Stimulated activated CD4-positive, alpha-beta T cell treated with anti-CD3 and anti-CD28 coated beads, Interleukin-1b, Interleukin-23, amount 100 ng/mL, for 1 hour (primary cell): ENCODE results near the gene CGNL1.

ENCODE experiments used
- DNase-seq, 2 donors: peaks; one replicate each; pipeline ENCODE4 v3.0.0-alpha.2; 2020; ENCODE audit warnings: low read depth in 2 of 2

Gene CGNL1

DNA sequence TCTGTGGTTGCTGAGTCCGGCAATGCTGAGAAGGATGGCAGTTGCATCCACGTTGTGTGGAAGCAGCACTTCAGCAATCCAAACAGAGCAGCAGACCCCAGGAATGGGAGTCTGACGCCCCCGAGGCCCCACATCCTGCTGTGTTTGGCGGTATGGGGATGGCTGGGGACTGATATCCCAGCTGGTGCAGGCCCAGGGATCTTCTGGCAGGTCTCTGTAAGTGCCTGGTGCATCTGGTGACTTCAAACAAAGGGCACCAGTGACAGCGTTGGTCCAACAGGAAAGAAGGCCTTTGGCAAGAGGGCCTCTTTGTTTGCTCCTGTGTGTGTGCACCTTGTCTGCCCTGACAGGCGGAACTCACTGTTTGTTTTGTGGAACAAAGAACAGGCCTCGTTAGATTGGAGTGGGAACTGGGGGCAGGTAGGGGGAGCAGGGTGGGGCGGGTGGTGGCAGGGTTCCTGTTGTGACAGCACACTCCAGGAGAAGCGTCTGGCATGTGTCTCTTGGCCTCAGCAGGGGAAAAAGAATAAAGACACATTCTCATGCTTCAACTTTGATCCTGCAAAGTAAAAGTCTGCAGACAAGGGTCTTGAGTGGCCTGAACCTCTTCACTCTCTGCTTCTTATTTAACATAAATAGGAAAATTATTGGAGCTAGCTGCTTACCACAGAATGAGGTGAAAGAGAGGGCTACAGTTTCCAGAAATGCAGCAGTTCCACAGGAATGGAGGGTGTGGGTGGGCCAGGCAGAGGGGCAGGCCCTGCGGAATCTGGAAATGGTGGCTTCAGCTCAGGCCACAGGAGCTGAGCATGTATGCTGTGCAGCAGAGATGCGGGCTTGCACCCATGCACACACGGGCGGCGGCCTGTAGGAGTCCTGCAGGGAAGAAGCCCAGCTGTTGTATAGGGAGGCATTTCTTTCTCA is 120.9 kb downstream of the CGNL1 start:
- no peak for DNase-seq

- DNase-seq, result no peak
These were observed 124.0 kb downstream of the CGNL1 start for GRCh38 chr15:57500256-57500655.

DNA sequence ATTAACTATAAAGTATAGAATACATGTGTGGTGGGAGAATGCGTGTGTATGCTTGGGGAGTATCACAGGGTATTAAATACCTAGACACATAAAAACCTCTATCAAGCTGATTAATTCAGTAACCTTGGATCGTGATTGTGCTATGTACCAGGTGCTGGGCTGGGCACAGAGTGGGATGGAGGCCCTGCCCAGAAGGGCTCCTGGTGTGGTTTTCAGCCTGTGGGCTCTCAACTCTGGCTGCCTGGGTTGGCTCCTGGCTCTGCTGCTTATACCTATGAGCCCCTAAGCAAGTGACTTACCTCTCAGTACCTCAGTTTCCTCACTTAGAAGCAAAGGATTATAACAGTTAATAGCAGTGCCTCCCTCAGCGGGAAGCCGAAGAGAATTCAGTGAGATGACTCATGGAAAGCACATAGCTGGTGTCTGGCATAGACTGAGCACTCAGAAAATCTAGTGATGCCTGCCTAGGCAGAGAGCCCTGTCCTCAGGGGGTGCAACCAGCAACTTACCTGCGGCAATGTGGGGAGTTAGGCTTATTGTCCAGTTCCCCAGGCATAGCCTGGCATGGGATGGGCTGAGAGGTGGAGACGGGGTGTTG is 124.8 kb downstream of the CGNL1 start:
- DNase-seq, result no peak

DNA sequence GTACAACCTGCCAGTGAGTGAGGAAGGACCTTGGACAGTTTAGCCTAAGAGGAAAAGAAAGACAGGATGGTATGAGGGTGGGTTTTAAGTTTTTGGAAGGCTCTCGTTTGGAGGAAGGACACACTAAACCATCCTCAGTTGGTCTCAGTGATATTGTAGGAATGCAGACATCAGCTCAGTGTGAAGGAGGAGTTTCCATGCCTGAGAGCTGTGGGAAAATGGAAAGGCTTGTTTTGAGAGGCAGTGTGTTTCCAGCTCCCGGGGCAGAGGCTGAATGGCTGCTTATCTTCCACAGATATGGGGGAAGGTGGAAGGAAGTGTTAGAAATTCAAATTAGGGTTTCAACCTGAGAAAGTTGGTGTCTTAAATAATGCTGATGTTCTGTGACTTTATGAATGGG is 125.8 kb downstream of the CGNL1 start:
- no peak for DNase-seq

DNA sequence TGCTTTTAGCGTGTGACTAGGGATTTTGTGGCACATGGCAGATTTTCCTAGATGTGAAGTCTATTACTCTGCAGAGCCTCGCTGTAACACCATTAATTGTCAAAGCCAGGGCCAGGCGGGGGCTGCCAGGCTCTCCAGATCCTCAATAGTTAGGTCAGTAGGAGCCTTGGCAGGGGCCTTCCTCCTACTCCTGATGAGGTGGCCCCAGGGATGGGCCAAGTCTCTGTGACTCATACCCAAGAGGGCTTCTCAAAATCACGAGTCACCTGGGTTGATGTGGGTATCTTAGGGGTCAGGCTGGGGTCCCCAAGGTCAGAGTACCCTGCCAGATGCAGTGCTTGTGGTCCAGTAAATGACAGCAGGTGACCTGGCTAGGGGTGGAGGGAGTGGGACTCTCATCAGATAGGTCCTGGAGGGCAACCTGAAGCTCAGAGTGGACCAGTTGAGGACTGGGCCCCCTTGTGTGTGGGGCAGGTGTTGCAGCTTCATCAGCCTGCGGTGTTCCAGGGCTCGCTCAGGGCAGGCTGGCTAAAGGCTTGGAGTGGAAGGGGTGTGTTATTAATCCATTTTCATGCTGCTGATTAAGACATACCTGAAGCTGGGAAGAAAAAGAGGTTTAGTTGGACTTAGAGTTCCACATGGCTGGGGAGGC is 126.9 kb downstream of the CGNL1 start:
- DNase-seq, result no peak

- no peak for DNase-seq
These were observed 127.8 kb downstream of the CGNL1 start for GRCh38 chr15:57503911-57504598.

- no peak for DNase-seq
These were observed 128.3 kb downstream of the CGNL1 start for GRCh38 chr15:57504599-57504940.

GRCh38 chr15:57505056-57505715 is 128.9 kb downstream of the CGNL1 start:
- no peak for DNase-seq

GRCh38 chr15:57505949-57506391 is 129.7 kb downstream of the CGNL1 start:
- DNase-seq, result no peak

DNA sequence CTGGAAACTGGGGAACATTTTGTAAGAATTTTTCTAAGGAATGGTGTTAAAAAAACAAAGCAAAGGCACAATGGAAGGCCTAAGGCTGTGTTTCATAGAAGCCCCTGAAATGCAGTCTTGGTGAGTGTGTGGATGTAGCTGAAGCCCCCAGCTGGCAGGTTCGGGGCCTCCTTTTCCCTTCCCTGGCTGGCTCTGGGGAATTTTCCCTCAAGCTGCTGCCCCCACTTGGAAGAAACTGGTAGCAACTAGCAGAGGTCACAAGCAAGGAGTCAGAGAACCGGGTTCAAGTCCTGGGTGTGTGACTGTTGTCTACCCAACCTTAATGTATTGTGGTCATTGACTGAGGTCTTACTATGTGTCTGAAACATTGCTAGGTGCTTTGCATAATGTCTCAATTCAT is 130.1 kb downstream of the CGNL1 start:
- DNase-seq, result no peak

DNA sequence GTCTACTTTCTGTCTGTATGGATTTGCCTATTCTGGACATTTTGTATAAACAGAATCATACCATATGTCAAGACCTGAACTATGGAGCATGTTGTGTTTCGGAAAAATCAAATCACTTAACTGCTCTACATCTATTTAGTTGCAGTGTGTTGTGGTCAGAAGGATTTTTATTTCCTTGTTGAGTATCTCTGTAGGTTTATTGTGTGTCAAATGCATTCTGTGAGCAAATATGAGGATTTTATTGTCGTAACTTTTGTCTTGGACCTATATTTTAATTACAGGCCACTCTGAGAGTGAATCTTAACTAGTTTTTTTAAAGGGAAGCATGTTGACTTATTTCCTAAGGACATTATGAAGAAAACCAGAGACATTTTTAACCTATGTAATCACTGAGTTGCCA is 130.8 kb downstream of the CGNL1 start:
- DNase-seq, result no peak

DNA sequence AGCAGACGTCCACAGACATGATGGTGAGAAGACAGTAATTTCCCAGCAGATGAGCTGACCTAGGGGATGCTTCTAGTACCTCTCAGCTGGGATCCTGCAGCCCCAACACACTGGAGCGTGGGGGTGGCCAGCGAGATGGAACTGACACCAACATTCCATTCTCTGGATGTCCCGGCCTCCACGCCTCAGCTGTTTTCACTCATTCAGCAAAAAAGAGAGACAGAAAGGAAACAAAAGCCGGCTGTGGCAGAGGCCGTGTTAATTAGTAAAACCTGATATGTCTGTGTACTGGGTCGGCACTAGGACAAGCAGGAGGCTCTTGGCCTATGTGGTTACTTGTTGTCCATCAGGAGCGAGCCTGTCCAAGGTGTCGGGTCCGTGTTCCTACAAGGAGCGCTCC is 132.8 kb downstream of the CGNL1 start:
- DNase-seq, result no peak

- no peak for DNase-seq
These were observed 133.7 kb downstream of the CGNL1 start for GRCh38 chr15:57509965-57510364.

DNA sequence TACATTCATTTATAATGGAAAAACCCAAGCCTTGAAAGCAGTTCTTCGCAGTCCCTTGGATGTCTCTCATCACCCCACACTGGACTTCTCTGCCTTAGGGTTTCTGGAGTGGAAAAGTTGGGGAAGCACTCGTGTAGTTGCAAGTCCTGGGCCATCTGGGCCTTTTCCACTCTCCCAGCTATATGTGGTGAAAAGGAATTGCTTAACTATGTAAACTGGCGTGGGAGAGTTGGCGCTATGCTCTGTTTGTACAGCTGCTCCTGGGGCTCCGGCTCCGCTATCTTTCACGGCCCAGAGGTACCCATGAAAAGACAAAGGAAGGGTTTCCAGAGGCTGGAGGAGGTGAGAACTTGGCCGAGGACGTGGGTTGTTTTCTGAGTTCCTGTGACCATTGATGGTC is 134.3 kb downstream of the CGNL1 start:
- no peak for DNase-seq

DNA sequence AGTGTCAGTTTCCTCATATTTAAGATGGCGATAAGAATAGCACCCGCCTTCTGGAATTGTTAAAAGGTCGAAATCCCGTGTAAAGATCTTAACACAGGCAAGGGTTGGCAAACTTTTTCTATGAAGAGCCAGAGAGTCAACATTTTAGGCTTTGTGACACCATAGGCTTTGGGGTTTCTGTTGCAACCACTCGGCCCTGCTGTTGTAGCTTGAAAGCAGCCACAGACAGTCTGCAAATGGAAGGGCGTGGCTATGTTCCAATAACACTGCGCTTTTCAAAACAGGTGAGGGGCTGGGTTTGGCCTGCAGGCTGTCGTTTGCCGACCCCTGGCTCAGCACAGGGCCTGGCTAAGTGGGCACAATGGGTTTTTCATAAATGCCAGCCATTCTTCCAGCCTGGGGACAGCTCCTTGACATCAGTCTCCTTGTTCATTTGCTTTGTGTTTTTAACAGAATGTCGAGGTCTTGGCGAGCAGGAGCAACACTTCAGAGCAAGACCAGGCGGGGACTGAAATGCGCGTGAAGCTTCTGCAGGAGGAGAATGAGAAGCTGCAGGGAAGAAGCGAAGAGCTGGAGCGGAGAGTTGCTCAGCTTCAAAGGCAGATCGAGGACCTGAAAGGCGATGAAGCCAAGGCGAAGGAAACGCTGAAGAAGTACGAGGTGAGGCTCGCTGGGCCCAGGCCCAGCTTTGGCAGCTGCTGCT is 140.2 kb downstream of the CGNL1 start:
- no peak for DNase-seq

DNA sequence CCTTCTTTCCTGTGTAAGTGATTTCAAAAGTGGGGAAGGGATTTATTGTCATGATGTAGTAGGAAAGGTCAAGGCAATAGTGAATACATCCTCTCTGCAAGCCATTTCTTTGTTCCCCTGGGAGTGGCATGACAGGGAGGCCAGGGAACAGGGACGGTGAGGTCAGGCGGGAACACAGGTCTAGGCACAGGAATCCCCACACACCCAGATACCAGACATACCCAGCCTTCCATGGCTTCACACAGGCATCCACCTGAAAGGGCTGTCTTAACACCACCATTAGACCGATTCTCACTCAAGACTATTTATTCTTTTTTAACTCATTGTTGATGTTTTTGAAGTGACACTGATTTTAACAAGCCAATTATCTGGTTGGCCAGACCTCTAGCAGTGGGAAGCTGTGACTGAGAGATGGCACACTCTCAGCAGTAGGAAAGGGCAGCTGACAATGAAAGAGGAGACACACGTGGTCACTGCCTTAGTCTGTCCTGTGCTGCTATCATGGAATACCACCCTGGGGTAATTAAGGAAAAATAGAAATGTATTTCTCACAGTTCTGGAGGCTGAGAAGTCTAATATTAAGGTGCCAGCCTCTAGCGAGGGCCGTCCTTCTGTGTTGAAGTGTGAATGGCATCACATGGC is 140.8 kb downstream of the CGNL1 start:
- no peak for DNase-seq

GRCh38 chr15:57518779-57519405 is 142.6 kb downstream of the CGNL1 start:
- DNase-seq, result no peak

DNA sequence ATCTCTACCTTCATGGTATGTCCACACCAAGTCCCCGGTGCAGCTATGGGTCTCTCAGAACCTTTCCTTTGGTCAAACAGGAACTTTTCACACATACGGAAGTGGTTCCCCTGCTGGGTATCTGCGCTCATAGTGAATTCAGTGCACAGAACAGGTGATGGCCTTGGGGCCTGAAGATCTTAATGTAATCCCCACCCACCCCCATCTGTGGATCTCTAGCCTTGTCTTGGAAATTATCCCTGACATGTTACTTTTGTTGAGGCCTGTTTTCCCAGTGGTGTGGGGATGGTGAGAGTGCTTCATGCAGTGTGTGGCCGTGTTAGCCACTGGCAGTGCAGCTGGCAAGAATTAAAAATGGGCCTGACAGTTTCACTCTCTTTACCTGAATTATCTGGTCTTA is 143.5 kb downstream of the CGNL1 start:
- no peak for DNase-seq

DNA sequence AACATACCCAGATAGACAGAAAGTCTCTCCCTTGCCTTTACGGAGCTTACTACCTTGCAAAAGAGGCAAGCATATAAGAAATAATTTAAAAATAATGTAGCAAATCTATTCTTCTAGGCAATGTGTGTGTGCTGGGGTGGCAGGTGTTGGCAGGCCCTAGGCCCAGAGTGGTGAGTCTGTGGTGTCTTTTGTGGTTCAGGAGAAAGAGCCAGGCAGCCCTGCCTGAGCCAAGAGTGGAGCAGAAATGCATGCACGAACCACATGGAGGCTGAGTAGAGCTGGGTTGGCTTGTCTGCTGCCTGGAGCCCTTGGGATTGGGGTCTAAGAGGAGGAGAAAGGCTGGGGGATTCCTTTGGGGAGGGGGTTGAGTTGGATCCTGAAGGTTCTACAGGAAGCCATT is 145.2 kb downstream of the CGNL1 start:
- DNase-seq, result no peak

DNA sequence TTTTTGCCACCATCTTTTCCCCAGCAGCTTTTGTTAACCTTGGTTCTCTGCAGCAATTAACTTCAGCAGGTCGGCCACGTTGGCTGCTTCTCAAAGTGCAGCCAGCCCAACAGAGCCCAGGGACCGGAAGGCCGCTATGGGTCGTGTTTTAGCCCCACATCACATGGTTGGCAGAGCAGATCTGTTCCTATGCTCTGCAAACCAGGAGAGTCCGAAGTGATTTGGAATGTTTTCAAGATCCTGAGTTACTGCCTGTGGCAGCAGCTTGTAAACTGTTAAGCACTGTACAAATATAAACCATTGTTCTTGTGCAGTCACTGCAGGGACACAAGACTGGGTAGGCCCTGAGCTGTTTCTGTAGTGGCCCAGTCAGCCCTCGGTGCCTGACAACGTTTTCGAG is 145.8 kb downstream of the CGNL1 start:
- DNase-seq, result no peak
